IMR-90 (cell line): Measurements from ENCODE around the gene ADAMTS20. TPM values are rescaled to one million over a fixed set of nuclear protein-coding genes. Genes with fewer than 3 reads are reported as not detected.

Experiments used
- ATAC-seq: fragments of 200-7000 bp; cut with Tn5 transposase; 2 replicates; pipeline ENCODE4 v1.9.1; 2020; ENCODE audit warnings: low read depth, mild to moderate bottlenecking, moderate library complexity
- BruUV-seq: library from RNA; stranded (reverse); fragments of 400-500 nt; replicated peaks from 2 replicates; lab custom pipeline; 2021; lab: Mats Ljungman, UMichigan
- CTCF ChIA-PET: fragments of 300-600 bp; formaldehyde crosslinking; extraction: SDS; loops from one replicate; lab custom pipeline; 2021; ENCODE audit warnings: antibody characterized with exemption; lab: Yijun Ruan, JAX
- POLR2A ChIA-PET: fragments of 300-600 bp; sonication (Branson Sonifier 250); formaldehyde crosslinking; loops from one replicate; lab custom pipeline; 2022; ENCODE audit warnings: antibody characterized with exemption; ENCODE audit not compliant: unreplicated experiment; lab: Charles Lee
- DNase-seq: peaks from one replicate; pipeline ENCODE4 v3.0.0; 2013
- H2AFZ ChIP-seq: replicated peaks from 2 replicates; pipeline ENCODE3; 2013; ENCODE audit warnings: low read length, mild to moderate bottlenecking; ENCODE audit not compliant: poor library complexity
- H2AK5ac ChIP-seq: 2 replicates; pipeline ENCODE4 v1.6.1; 2013; ENCODE audit warnings: low read depth, low read length, inconsistent platforms
- H2AK9ac ChIP-seq: replicated peaks from 2 replicates; pipeline ENCODE3; 2013; ENCODE audit warnings: mild to moderate bottlenecking, low read depth, low read length, moderate library complexity; ENCODE audit not compliant: poor library complexity
- H2BK120ac ChIP-seq: 2 replicates; pipeline ENCODE4 v1.6.1; 2013; ENCODE audit warnings: low read depth, low read length, inconsistent platforms
- H2BK15ac ChIP-seq: 3 replicates; pipeline ENCODE4 v1.6.1; 2013; ENCODE audit warnings: low read depth, low read length, inconsistent platforms
- H2BK20ac ChIP-seq: 2 replicates; pipeline ENCODE4 v1.6.1; 2013; ENCODE audit warnings: low read depth, mild to moderate bottlenecking, inconsistent platforms, low read length, moderate library complexity
- H2BK5ac ChIP-seq: 2 replicates; pipeline ENCODE4 v1.6.1; 2013; ENCODE audit warnings: mild to moderate bottlenecking, low read depth, low read length, inconsistent platforms; ENCODE audit not compliant: poor library complexity, severe bottlenecking
- H3K14ac ChIP-seq: replicated peaks from 2 replicates; pipeline ENCODE4 v1.6.1; 2013; ENCODE audit warnings: low read depth, low read length, inconsistent platforms
- H3K18ac ChIP-seq: 2 replicates; pipeline ENCODE4 v1.6.1; 2013; ENCODE audit warnings: low read depth, low read length, control low read depth
- H3K23ac ChIP-seq: 2 replicates; pipeline ENCODE4 v1.6.1; 2013; ENCODE audit warnings: low read depth, low read length, inconsistent platforms
- H3K27ac ChIP-seq: 2 replicates; pipeline ENCODE4 v1.5.1; 2013; ENCODE audit warnings: mild to moderate bottlenecking, control low read depth, low read length; ENCODE audit not compliant: insufficient read depth
- H3K27me3 ChIP-seq: 2 replicates; pipeline ENCODE4 v1.6.1; 2013; ENCODE audit warnings: low read length; ENCODE audit not compliant: control insufficient read depth, insufficient read depth
- H3K36me3 ChIP-seq: 2 replicates; pipeline ENCODE4 v1.6.1; 2013; ENCODE audit warnings: low read length, mixed read lengths; ENCODE audit not compliant: control insufficient read depth, insufficient read depth
- H3K4ac ChIP-seq: 2 replicates; pipeline ENCODE4 v1.6.1; 2013; ENCODE audit warnings: low read depth, low read length, inconsistent platforms
- H3K4me1 ChIP-seq: 2 replicates; pipeline ENCODE4 v1.6.1; 2013; ENCODE audit warnings: low read length, mixed read lengths; ENCODE audit not compliant: control insufficient read depth, insufficient read depth
- H3K4me2 ChIP-seq: 2 replicates; pipeline ENCODE4 v1.6.1; 2013; ENCODE audit warnings: low read depth, mild to moderate bottlenecking, control low read depth, low read length, moderate library complexity
- H3K4me3 ChIP-seq: 2 replicates; pipeline ENCODE4 v1.5.1; 2013; ENCODE audit warnings: low read depth, mild to moderate bottlenecking, control low read depth, low read length, moderate library complexity; ENCODE audit not compliant: insufficient read depth
- H3K56ac ChIP-seq: 2 replicates; pipeline ENCODE4 v1.6.1; 2013; ENCODE audit warnings: low read length, inconsistent platforms; ENCODE audit not compliant: insufficient read depth; ENCODE audit errors: extremely low read depth
- H3K79me1 ChIP-seq, 2 experiments: 2 replicates each; pipeline ENCODE4 v1.6.1; 2013; ENCODE audit warnings: low read length in 2 of 2, inconsistent platforms in 1 of 2, low read depth in 1 of 2
- H3K9ac ChIP-seq: 2 replicates; pipeline ENCODE4 v1.6.1; 2013; ENCODE audit warnings: low read depth, low read length, control low read depth
- H3K9me1 ChIP-seq: 2 replicates; pipeline ENCODE4 v1.6.1; 2013; ENCODE audit warnings: low read length, inconsistent platforms; ENCODE audit not compliant: insufficient read depth
- H3K9me3 ChIP-seq: 2 replicates; pipeline ENCODE4 v1.6.1; 2013; ENCODE audit warnings: low read length; ENCODE audit not compliant: control insufficient read depth, insufficient read depth
- H4K20me1 ChIP-seq: 2 replicates; pipeline ENCODE4 v1.6.1; 2013; ENCODE audit warnings: low read length, inconsistent platforms; ENCODE audit not compliant: insufficient read depth
- H4K5ac ChIP-seq: 2 replicates; pipeline ENCODE4 v1.6.1; 2013; ENCODE audit warnings: mild to moderate bottlenecking, low read depth, low read length, control low read depth
- H4K8ac ChIP-seq, 2 experiments: 2 replicates each; pipeline ENCODE4 v1.6.1; 2013; ENCODE audit warnings: low read depth in 2 of 2, low read length in 2 of 2, control low read depth in 1 of 2, inconsistent platforms in 1 of 2
- H4K91ac ChIP-seq: 2 replicates; pipeline ENCODE4 v1.6.1; 2013; ENCODE audit warnings: low read depth, low read length, inconsistent platforms; ENCODE audit not compliant: insufficient read depth
- BHLHE40 ChIP-seq: fragments of 150-350 bp; IDR thresholded peaks from 2 replicates; pipeline ENCODE4 v1.6.1; 2016; ENCODE audit warnings: mild to moderate bottlenecking, low read depth, low read length
- FOS ChIP-seq: fragments of 150-350 bp; IDR thresholded peaks from 2 replicates; pipeline ENCODE4 v1.6.1; 2016; ENCODE audit warnings: low read depth, low read length
- MAZ ChIP-seq: IDR thresholded peaks from 2 replicates; pipeline ENCODE4 v1.6.1; 2012; ENCODE audit warnings: low read depth, mild to moderate bottlenecking, low read length, improper control_type of control experiment, moderate library complexity, borderline replicate concordance
- MXI1 ChIP-seq: IDR thresholded peaks from 2 replicates; pipeline ENCODE4 v1.6.1; 2012; ENCODE audit warnings: low read depth, mild to moderate bottlenecking, low read length, moderate library complexity, borderline replicate concordance
- RCOR1 ChIP-seq: IDR thresholded peaks from 2 replicates; pipeline ENCODE4 v1.6.1; 2012; ENCODE audit warnings: mild to moderate bottlenecking, low read length, improper control_type of control experiment; ENCODE audit not compliant: insufficient replicate concordance
- RFX5 ChIP-seq: IDR thresholded peaks from 2 replicates; pipeline ENCODE4 v1.8.0; 2012; ENCODE audit warnings: low read depth, mild to moderate bottlenecking, low read length, moderate library complexity
- USF2 ChIP-seq: fragments of 150-350 bp; IDR thresholded peaks from 2 replicates; pipeline ENCODE4 v1.6.1; 2017; ENCODE audit warnings: mild to moderate bottlenecking, antibody characterized with exemption, low read length, low read depth
- WGBS, 2 experiments: methylation state at CpG; one replicate each; pipeline versions ENCODE4 v1.1.5 to v1.1.7; 2013; ENCODE audit warnings: missing lambda C conversion rate in 2 of 2; ENCODE audit not compliant: insufficient read length in 1 of 2; ENCODE audit errors: extremely low coverage in 2 of 2; 5-methylcytosine and 5-hydroxymethylcytosine counted together
- dilution Hi-C: fragments of 300-500 bp; cut with HindIII; formaldehyde crosslinking; loops from one replicate; pipeline ENCODE4 v1.14.3; 2018; ENCODE audit warnings: low sequenced_read_pairs; ENCODE audit not compliant: unreplicated experiment
- in situ Hi-C: fragments of 300-500 bp; cut with MboI; formaldehyde crosslinking; loops from 3 replicates; pipeline ENCODE4 v1.14.3; 2019; ENCODE audit warnings: low sequenced_read_pairs, inconsistent platforms, mixed read lengths
- intact Hi-C: fragments of 100-400 bp; cut with micrococcal nuclease; formaldehyde crosslinking; loops from 2 replicates; pipeline ENCODE4 v1.10.0; 2022
- polyA plus RNA-seq, 3 experiments: library from polyadenylated mRNA; depleted of rRNA; stranded (reverse); fragments of >200 nt; gene quantifications; 2 replicates each; pipeline ENCODE4 v1.2.3, GENCODE V29; 2012; ENCODE audit warnings: low replicate concordance in 1 of 3
- total RNA-seq: library from RNA; depleted of rRNA; stranded (reverse); fragments of >200 nt; gene quantifications from 2 replicates; pipeline ENCODE4 v1.2.3, GENCODE V29; 2012
- TF ChIP-seq, protein P1 (sequence below): fragments of 150-350 bp; IDR thresholded peaks from 2 replicates; pipeline ENCODE4 v1.6.1; 2016; ENCODE audit warnings: low read depth, mild to moderate bottlenecking, low read length, moderate library complexity, borderline replicate concordance

Gene ADAMTS20
- total and polyA plus RNA-seq, 2 of the 4 experiments (the other 2 are of a cell fraction), result not detected

DNA sequence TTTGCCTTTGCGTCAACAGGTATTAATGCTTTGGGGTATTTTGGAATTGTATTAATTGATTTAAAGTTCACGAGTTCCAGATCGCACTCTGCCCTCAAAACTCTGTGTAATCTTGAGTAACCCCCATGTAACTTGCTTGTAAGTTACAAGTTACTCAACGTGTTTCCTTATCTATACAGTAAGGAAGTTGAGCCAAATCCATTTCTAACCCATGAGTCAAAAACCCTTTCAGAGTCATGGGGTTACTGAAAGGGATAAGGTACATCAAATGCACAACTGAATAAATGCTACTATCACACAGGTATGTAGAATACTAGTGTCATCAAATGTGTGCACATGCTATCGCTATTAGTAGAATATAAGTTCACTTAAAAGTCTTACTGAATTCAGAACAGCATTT is 28.6 kb upstream of the ADAMTS20 start:
- WGBS, 2 experiments, result no CpG with 5 or more reads among the region's 5 CpGs
- TF ChIP-seq, protein P1, sequence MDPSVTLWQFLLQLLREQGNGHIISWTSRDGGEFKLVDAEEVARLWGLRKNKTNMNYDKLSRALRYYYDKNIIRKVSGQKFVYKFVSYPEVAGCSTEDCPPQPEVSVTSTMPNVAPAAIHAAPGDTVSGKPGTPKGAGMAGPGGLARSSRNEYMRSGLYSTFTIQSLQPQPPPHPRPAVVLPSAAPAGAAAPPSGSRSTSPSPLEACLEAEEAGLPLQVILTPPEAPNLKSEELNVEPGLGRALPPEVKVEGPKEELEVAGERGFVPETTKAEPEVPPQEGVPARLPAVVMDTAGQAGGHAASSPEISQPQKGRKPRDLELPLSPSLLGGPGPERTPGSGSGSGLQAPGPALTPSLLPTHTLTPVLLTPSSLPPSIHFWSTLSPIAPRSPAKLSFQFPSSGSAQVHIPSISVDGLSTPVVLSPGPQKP, result no peak
- TF ChIP-seq RFX5 (no peak), FOS (no peak), MXI1 (no peak), BHLHE40 (no peak), USF2 (no peak), RCOR1 (no peak), MAZ (no peak)
- POLR2A ChIA-PET, result no interaction called here
- no peak overlapping the region for H2AK9ac ChIP-seq
- no TSS peak for BruUV-seq
- no peak overlapping the region for H4K91ac ChIP-seq
- H3K23ac ChIP-seq, result no peak overlapping the region
- no peaks in the 10 kb centered on the region for H3K9me3 ChIP-seq
- CTCF ChIA-PET, result no interaction called here
- no peak overlapping the region for H3K56ac ChIP-seq
- no peaks in the 10 kb centered on the region; the same call in 1 of the 2 replicates for H3K27me3 ChIP-seq
- no peak overlapping the region for H3K18ac ChIP-seq
- intact Hi-C loops (no loop called here), in situ Hi-C loops (no loop called here), dilution Hi-C loops (no loop called here)
- H3K4me2 ChIP-seq, result no peak overlapping the region
- no peak overlapping the region for H3K4me3 ChIP-seq
- no peak overlapping the region for H4K8ac ChIP-seq
- no peak overlapping the region for H3K4ac ChIP-seq
- no peak overlapping the region for H2AK5ac ChIP-seq
- H2AFZ ChIP-seq, result no peak overlapping the region
- no peaks in the 10 kb centered on the region for H3K4me1 ChIP-seq
- ATAC-seq (no peak), DNase-seq (no peak)
- no peaks in the 10 kb centered on the region for H4K20me1 ChIP-seq
- H3K79me1 ChIP-seq, result no peaks in the 10 kb centered on the region
- H3K9me1 ChIP-seq, result no peaks in the 10 kb centered on the region
- H2BK15ac ChIP-seq, result no peak overlapping the region
- H3K14ac ChIP-seq, result no peak overlapping the region
- H3K36me3 ChIP-seq, result no peaks in the 10 kb centered on the region
- no peak overlapping the region for H2BK20ac ChIP-seq
- no peak overlapping the region for H2BK120ac ChIP-seq
- no peak overlapping the region for H2BK5ac ChIP-seq
- H4K5ac ChIP-seq, result no peak overlapping the region
- H3K9ac ChIP-seq, result no peak overlapping the region
- no peak overlapping the region for H3K27ac ChIP-seq
